Liver (tissue), 9 donors: ENCODE results near the gene CD300H. TPM values are rescaled to one million over a fixed set of nuclear protein-coding genes. Genes with fewer than 3 reads are reported as not detected.
"Not testable (repeated sequence)": the region's sequence is repeated elsewhere in the genome, so short reads cannot be mapped to it uniquely, and the experiment has no call there.

Experiments used
- DNase-seq: peaks from one replicate; pipeline ENCODE4 v3.0.0-alpha.2; 2017; ENCODE audit warnings: low spot score
- H3K27ac ChIP-seq, 2 donors: one replicate each; pipeline ENCODE4 v1.7.0; 2013; ENCODE audit warnings: inconsistent platforms in 2 of 2, low read length in 2 of 2, control low read depth in 1 of 2, low read depth in 1 of 2, mild to moderate bottlenecking in 1 of 2
- H3K27me3 ChIP-seq, 4 donors: one replicate each; pipeline versions ENCODE4 v1.6.1 to v1.7.0; 2013; ENCODE audit warnings: low read length in 3 of 4, inconsistent platforms in 1 of 4, mild to moderate bottlenecking in 1 of 4, moderate library complexity in 1 of 4; ENCODE audit not compliant: control insufficient read depth in 4 of 4, insufficient read depth in 4 of 4
- H3K36me3 ChIP-seq, 4 donors: one replicate each; pipeline versions ENCODE4 v1.6.1 to v1.7.0; 2013; ENCODE audit warnings: low read length in 3 of 4, mild to moderate bottlenecking in 3 of 4, low read depth in 1 of 4, moderate library complexity in 1 of 4; ENCODE audit not compliant: control insufficient read depth in 4 of 4, insufficient read depth in 3 of 4
- H3K4me1 ChIP-seq, 4 donors: one replicate each; pipeline versions ENCODE4 v1.6.1 to v1.7.0; 2013; ENCODE audit warnings: low read length in 3 of 4, mild to moderate bottlenecking in 3 of 4, moderate library complexity in 1 of 4; ENCODE audit not compliant: control insufficient read depth in 4 of 4, insufficient read depth in 4 of 4
- H3K4me3 ChIP-seq, 3 donors: one replicate each; pipeline versions ENCODE4 v1.6.1 to v1.7.0; 2013; ENCODE audit warnings: low read length in 3 of 3, control low read depth in 1 of 3, low read depth in 1 of 3, mild to moderate bottlenecking in 1 of 3
- H3K9ac ChIP-seq, 2 donors: one replicate each; pipeline ENCODE4 v1.7.0; 2013; ENCODE audit warnings: low read length in 2 of 2, mild to moderate bottlenecking in 2 of 2, moderate library complexity in 2 of 2, control low read depth in 1 of 2, low read depth in 1 of 2
- H3K9me3 ChIP-seq, 4 donors: one replicate each; pipeline versions ENCODE4 v1.6.1 to v1.7.0; 2013; ENCODE audit warnings: low read length in 3 of 4; ENCODE audit not compliant: control insufficient read depth in 4 of 4
- EGR1 ChIP-seq, 2 donors: IDR thresholded peaks; 2 replicates each; pipeline ENCODE4 v1.6.1; 2016 to 2018; ENCODE audit warnings: antibody characterized with exemption in 2 of 2, low read depth in 2 of 2
- HNF4A ChIP-seq, 2 donors: conservative IDR thresholded peaks; 2 replicates each; pipeline ENCODE4 v1.6.1; 2016; ENCODE audit warnings: antibody characterized with exemption in 2 of 2, mild to moderate bottlenecking in 2 of 2
- HNF4G ChIP-seq: IDR thresholded peaks from 2 replicates; pipeline ENCODE4 v1.6.1; 2016; ENCODE audit warnings: antibody characterized with exemption
- NR2F2 ChIP-seq: IDR thresholded peaks from 2 replicates; pipeline ENCODE4 v1.6.1; 2016; ENCODE audit warnings: antibody characterized with exemption
- TAF1 ChIP-seq: conservative IDR thresholded peaks from 2 replicates; pipeline ENCODE4 v1.6.1; 2016; ENCODE audit warnings: antibody characterized with exemption, mild to moderate bottlenecking
- YY1 ChIP-seq: IDR thresholded peaks from 2 replicates; pipeline ENCODE4 v1.6.1; 2016; ENCODE audit warnings: antibody characterized with exemption, mild to moderate bottlenecking
- WGBS: extraction: QIAGEN DNeasy Blood & Tissue Kit; methylation state at CpG from one replicate; pipeline ENCODE4 v1.1.7; 2013; 5-methylcytosine and 5-hydroxymethylcytosine counted together
- polyA plus RNA-seq, 2 donors: library from polyadenylated mRNA; stranded (reverse) in 1 of 2; unstranded in 1 of 2; fragments of 200-250 nt in 1 of 2; fragments of >200 nt in 1 of 2; fragmentation: Nextera tagmentation in 1 of 2; extraction: Ambion mirVana in 1 of 2; gene quantifications; one replicate each; pipeline versions ENCODE4 v1.2.1 to v1.2.3, GENCODE V29; 2013 to 2015
- total RNA-seq, 2 donors: library from RNA; depleted of rRNA; stranded (reverse); fragments of >200 nt; gene quantifications; one replicate each; pipeline ENCODE4 v1.2.3, GENCODE V29; 2014
- TF ChIP-seq, protein P1 (sequence below): IDR thresholded peaks from 2 replicates; pipeline ENCODE4 v1.6.1; 2016; ENCODE audit warnings: antibody characterized with exemption
- TF ChIP-seq, protein P2 (sequence below): IDR thresholded peaks from 2 replicates; pipeline ENCODE4 v1.6.1; 2016; ENCODE audit warnings: antibody characterized with exemption
- TF ChIP-seq, protein P3 (sequence below): IDR thresholded peaks from 2 replicates; pipeline ENCODE4 v1.6.1; 2016; ENCODE audit warnings: antibody characterized with exemption
- TF ChIP-seq, protein P4 (sequence below): IDR thresholded peaks from 2 replicates; pipeline ENCODE4 v1.6.1; 2016; ENCODE audit warnings: antibody characterized with exemption, mild to moderate bottlenecking
- TF ChIP-seq, protein P5 (sequence below): fragments of 150-350 bp; IDR thresholded peaks from 2 replicates; pipeline ENCODE4 v1.5.1; 2017; ENCODE audit warnings: improper control_type of control experiment, low read depth, low read length; ENCODE audit not compliant: missing input control
- donor health status: healthy.
- donor health status: healthy.
- donor health status: healthy.
- donor health status: healthy.
- donor health status: healthy.

Gene CD300H
- total and polyA plus RNA-seq, 4 donors, result 0.47 TPM; not detected in 3

DNA sequence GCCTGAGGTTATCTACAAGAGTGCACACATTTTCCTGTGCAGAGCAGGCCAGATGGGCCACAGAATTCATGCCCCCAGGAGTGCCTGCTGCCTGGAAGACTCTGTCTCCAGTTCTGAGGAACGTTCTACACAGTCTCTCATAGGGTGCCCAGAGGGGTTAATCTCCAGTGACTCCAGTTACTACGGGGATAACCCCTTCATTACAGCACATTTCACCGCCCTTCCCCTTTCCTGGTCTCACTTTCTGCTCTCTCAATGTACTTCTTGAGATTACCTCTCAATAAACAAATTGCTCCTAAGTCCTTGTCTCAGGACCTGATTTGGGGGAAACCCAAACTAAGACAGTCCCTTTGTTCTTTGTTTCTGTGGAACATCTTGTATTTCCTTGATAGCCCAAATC is 5.7 kb downstream of the CD300H start:
- TF ChIP-seq HNF4A (conservative IDR thresholded peaks at IDR 0.05) (no peak), NR2F2 (no peak), HNF4G (no peak), YY1 (no peak), TAF1 (no peak)
- TF ChIP-seq, protein P1, sequence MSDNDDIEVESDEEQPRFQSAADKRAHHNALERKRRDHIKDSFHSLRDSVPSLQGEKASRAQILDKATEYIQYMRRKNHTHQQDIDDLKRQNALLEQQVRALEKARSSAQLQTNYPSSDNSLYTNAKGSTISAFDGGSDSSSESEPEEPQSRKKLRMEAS, result no peak
- TF ChIP-seq, protein P2, sequence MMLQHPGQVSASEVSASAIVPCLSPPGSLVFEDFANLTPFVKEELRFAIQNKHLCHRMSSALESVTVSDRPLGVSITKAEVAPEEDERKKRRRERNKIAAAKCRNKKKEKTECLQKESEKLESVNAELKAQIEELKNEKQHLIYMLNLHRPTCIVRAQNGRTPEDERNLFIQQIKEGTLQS, result no peak
- TF ChIP-seq, protein P3, sequence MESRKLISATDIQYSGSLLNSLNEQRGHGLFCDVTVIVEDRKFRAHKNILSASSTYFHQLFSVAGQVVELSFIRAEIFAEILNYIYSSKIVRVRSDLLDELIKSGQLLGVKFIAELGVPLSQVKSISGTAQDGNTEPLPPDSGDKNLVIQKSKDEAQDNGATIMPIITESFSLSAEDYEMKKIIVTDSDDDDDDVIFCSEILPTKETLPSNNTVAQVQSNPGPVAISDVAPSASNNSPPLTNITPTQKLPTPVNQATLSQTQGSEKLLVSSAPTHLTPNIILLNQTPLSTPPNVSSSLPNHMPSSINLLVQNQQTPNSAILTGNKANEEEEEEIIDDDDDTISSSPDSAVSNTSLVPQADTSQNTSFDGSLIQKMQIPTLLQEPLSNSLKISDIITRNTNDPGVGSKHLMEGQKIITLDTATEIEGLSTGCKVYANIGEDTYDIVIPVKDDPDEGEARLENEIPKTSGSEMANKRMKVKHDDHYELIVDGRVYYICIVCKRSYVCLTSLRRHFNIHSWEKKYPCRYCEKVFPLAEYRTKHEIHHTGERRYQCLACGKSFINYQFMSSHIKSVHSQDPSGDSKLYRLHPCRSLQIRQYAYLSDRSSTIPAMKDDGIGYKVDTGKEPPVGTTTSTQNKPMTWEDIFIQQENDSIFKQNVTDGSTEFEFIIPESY, result no peak
- TF ChIP-seq, protein P4, sequence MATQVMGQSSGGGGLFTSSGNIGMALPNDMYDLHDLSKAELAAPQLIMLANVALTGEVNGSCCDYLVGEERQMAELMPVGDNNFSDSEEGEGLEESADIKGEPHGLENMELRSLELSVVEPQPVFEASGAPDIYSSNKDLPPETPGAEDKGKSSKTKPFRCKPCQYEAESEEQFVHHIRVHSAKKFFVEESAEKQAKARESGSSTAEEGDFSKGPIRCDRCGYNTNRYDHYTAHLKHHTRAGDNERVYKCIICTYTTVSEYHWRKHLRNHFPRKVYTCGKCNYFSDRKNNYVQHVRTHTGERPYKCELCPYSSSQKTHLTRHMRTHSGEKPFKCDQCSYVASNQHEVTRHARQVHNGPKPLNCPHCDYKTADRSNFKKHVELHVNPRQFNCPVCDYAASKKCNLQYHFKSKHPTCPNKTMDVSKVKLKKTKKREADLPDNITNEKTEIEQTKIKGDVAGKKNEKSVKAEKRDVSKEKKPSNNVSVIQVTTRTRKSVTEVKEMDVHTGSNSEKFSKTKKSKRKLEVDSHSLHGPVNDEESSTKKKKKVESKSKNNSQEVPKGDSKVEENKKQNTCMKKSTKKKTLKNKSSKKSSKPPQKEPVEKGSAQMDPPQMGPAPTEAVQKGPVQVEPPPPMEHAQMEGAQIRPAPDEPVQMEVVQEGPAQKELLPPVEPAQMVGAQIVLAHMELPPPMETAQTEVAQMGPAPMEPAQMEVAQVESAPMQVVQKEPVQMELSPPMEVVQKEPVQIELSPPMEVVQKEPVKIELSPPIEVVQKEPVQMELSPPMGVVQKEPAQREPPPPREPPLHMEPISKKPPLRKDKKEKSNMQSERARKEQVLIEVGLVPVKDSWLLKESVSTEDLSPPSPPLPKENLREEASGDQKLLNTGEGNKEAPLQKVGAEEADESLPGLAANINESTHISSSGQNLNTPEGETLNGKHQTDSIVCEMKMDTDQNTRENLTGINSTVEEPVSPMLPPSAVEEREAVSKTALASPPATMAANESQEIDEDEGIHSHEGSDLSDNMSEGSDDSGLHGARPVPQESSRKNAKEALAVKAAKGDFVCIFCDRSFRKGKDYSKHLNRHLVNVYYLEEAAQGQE, result no peak
- TF ChIP-seq, protein P5, sequence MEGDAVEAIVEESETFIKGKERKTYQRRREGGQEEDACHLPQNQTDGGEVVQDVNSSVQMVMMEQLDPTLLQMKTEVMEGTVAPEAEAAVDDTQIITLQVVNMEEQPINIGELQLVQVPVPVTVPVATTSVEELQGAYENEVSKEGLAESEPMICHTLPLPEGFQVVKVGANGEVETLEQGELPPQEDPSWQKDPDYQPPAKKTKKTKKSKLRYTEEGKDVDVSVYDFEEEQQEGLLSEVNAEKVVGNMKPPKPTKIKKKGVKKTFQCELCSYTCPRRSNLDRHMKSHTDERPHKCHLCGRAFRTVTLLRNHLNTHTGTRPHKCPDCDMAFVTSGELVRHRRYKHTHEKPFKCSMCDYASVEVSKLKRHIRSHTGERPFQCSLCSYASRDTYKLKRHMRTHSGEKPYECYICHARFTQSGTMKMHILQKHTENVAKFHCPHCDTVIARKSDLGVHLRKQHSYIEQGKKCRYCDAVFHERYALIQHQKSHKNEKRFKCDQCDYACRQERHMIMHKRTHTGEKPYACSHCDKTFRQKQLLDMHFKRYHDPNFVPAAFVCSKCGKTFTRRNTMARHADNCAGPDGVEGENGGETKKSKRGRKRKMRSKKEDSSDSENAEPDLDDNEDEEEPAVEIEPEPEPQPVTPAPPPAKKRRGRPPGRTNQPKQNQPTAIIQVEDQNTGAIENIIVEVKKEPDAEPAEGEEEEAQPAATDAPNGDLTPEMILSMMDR, result no peak
- Histone ChIP-seq H3K27me3 (peaks cover 0 to 2% (median 1%) of the 10 kb centered on the region in 4 donors), H3K4me3 (no peak overlapping the region), H3K9me3 (no peaks in the 10 kb centered on the region), H3K36me3 (no peaks in the 10 kb centered on the region), H3K9ac (no peak overlapping the region), H3K4me1 (no peaks in the 10 kb centered on the region), H3K27ac (no peak overlapping the region)
- no peak for DNase-seq
- WGBS, result 58% methylated on average over 3 of the region's 3 CpGs

DNA sequence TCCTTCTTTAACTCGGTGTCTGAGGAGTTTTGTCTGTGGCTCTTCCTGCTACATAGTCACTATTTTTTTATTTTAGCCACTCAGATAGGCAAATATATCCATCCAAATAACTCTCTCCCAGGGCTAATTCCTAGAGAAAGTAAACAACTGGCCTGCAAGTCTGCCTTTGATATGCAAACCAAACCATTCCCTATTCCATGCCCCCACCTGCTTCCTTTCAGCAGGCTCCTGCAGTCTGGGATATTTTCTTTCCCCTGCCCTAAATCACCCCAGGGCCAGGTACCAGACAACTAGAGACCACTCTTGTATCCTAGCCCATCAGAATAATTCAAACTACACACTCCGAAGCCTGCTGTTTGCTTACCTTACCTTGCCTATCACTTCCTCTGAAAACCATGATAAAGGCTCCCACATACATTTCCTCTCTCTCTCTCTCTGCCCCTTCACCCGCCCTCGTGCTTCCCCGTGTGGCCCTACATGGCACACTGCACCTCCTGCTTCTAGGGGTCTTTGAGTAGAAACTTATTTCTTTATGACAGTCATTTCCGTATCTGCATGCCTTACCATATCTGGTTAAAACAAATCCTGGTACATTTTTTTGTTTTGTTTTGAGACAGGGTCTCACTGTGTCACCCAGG is 8.3 kb downstream of the CD300H start:
- Histone ChIP-seq H3K4me3 (no peak overlapping the region), H3K27me3 (peaks cover 0 to 2% (median 1%) of the 10 kb centered on the region in 4 donors), H3K4me1 (no peaks in the 10 kb centered on the region), H3K9me3 (no peaks in the 10 kb centered on the region), H3K36me3 (no peaks in the 10 kb centered on the region), H3K9ac (no peak overlapping the region), H3K27ac (no peak overlapping the region)
- TF ChIP-seq EGR1 (IDR thresholded peaks at IDR 0.05; ENCODE audit: low read depth in 2 of 2) (no peak), NR2F2 (no peak), TAF1 (no peak)
- TF ChIP-seq, protein P5, result no peak
- no peak for DNase-seq
- WGBS, result 69% methylated on average over 6 of the region's 6 CpGs

DNA sequence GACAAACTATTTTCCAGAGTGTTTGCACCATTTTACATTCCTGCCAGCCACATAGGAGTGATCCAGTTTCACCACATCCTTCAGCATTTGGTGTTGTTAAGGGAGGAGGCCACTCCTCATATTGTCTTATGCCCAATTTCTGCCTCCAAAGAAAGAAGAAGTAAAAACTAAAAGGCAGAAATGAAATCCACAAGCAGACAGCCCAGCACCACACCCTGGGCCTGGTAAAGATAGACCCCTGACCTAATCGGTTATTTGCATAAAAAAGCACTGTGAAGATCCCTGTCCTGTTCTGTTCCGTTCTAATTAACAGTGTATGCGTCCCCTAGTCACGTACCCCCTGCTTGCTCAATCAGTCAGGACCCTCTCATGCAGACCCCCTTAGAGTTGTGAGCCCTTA is 8.9 kb downstream of the CD300H start:
- not testable (repeated sequence) for H3K4me3 ChIP-seq, H3K36me3 ChIP-seq, H3K27ac ChIP-seq, H3K9ac ChIP-seq, H3K9me3 ChIP-seq, DNase-seq, H3K4me1 ChIP-seq, H3K27me3 ChIP-seq
- 65% methylated on average over 4 of the region's 4 CpGs for WGBS
